HG02943 (cell line): ENCODE measurements around the gene YOD1.
A peak's percentile ranks its signal among the peaks of the same experiment; 100 is the strongest.

Experiments used
- ATAC-seq: cut with Tn5 transposase; IDR thresholded peaks from one replicate; pipeline ENCODE4 v1.9.1; 2021; ENCODE audit warnings: mild to moderate bottlenecking, low read depth, moderate library complexity; ENCODE audit not compliant: unreplicated experiment

The YOD1 gene

GRCh38 chr1:207073906-207074820, 23.2 kb upstream of the YOD1 start:
- no peak for ATAC-seq

DNA sequence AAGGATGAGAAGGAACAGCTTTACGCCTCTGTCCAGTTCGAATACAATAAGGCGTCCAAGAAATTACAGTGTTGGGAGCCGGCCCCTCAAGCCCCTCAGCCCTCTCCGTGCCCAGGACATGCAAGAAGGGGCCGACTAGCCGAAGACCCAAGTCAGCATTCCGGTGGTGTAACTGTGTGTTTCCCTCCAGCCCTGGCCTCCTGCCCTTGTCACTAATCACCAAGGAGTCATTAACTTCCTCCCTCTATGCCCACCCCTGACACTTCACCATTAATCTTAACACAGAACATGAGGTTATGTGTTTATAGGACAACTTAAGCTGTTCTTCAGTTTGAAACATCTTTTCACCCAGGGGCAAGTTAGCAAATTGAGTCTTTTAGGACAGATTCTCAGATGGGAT, 21.2 kb upstream of the YOD1 start:
- ATAC-seq, result no peak

DNA sequence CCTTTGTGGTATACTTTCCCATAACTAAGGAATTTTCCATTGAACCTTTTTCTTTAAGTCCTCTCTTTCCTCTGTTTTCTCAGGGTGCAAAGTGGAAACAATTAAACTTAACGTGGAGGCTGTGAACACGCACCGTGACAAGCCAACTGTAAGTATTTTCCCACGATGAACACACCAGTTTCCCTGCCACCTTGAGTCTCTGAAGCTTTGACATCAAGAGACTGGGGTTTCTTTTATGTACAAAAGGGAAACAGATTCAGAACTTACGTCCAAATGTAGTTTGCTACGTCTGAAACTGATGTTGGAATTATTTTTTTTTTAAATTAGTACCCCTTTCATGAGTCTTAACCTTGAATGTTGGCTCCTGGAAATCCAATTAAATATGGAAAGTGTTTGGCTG, 20.4 kb upstream of the YOD1 start:
- no peak for ATAC-seq

GRCh38 chr1:207070811-207071210, 19.8 kb upstream of the YOD1 start:
- no peak for ATAC-seq

DNA sequence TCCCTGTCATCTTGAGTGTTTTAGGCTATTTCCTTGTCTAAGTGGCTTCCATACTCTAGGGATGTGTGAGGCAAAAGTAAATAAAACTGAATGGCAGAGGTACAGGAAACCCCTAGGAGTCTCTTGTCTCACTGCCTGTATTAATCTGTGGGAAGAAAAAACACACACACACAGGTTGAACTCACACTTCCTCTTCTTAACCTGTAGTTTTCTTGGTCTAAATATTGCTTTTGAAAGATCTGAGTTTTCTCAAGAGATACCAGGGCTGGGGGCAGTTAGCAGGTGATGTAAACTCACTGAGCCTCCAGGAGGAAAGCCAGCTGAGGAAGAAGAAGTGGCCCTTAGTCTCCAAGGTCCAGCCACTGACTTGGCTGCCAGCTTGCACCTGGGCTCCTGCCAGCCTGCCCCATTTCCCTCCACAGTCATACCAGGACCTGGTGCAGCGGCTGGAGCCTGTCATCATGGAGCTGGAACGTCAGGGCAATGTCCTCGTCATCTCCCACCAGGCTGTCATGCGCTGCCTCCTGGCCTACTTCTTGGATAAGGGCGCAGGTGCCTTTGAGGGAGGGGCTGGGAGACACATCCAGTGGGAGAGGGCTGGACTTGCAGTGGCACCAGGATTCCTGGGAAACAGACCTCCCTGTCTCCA, 19.0 kb upstream of the YOD1 start:
- no peak for ATAC-seq

DNA sequence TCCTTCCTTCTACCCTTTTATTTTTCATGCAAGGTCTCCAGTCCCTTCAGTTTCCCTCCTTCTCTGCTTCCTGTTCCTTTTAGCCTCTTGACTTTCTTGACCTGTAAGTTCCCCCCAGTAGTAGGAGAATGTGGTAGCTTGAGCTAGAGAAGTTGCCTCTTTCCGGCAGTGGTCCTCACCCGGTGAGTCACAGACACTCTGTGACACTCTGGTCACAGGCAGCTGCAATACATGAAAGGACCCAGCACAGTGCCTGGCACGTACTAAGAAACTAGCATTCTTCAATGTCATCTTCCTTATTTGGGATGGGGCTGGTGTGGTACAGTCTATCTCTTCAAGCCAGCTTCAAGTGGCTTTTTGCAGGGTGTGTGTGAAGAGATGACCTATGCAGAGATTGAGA, 18.1 kb upstream of the YOD1 start:
- ATAC-seq, result no peak

DNA sequence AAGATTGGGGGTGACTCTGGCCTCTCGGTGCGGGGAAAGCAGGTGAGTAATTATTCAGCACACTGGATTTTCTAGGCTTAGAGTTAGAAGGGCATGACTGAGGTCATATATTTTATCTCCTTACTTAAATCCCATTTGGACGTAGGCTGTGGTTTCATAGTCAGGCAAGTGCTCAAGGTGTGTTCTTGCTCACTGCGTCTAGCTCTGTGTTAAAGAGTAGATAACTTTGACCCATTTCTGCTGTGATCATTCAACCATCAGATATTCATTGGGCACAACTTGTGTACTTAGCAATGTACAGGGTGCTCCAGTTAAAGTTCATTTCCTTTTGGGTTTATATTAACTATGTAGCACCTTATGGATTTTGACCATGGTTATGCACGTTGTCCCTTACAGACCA, 16.7 kb upstream of the YOD1 start:
- ATAC-seq, result no peak

DNA sequence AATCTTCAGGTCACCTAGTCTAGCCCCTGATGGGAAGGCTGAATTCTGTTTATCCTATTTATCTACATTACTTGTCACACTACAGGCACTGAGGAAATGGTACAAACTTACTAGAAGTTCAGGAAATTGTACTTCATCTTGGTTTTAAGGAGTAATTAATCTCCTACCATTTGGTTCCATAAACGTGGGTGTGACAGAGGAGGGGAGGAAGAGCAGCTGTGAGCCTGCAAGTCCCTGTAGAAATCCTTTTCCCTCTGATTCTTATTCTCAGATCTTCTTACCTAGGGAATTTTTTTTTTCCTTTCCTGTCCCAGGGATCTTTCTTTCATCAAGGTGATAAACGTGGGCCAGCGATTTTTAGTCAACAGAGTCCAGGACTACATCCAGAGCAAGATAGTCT, 16.2 kb upstream of the YOD1 start:
- no peak for ATAC-seq

GRCh38 chr1:207064561-207064960, 13.6 kb upstream of the YOD1 start:
- ATAC-seq, result no peak

DNA sequence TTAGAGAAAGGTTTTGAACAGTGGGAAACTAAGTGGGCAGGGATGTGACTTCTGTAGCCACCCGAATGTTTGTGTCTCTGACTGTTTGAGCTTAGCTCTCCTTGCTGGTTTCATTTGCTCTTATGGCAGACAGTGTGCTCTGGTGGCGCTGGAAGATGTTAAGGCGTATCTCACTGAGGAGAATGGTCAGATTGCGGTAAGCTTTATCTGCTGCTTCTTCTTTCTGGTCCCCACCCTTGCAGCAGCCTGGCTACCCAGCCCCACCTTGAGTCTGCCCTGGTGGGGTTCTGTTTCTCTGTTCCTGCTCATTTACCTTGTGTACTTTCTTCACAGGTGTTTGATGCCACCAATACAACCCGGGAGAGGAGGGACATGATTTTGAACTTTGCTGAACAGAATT, 12.0 kb upstream of the YOD1 start:
- no peak for ATAC-seq

- ATAC-seq, result no peak
These were observed 11.1 kb upstream of the YOD1 start for GRCh38 chr1:207062058-207062457.

DNA sequence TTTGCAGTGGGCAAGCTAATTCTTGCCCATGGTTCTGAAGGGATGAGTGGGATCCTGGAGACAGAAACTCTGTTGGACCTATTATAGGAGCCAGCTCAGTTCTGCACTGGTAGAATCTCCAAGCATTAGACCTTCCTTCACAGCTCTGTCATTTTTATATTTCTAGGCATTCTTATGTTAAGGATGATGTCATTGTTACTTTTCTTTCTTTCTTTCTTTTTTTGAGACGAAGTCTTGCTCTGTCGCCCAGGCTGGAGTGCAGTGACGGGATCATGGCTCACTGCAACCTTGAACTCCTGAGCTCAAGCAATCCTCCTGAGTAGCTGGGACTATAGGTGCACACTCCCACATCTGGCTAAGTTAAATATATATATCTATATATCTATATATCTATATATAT, 9.6 kb upstream of the YOD1 start:
- ATAC-seq, result no peak

GRCh38 chr1:207059881-207060280, 8.9 kb upstream of the YOD1 start:
- ATAC-seq, result no peak

DNA sequence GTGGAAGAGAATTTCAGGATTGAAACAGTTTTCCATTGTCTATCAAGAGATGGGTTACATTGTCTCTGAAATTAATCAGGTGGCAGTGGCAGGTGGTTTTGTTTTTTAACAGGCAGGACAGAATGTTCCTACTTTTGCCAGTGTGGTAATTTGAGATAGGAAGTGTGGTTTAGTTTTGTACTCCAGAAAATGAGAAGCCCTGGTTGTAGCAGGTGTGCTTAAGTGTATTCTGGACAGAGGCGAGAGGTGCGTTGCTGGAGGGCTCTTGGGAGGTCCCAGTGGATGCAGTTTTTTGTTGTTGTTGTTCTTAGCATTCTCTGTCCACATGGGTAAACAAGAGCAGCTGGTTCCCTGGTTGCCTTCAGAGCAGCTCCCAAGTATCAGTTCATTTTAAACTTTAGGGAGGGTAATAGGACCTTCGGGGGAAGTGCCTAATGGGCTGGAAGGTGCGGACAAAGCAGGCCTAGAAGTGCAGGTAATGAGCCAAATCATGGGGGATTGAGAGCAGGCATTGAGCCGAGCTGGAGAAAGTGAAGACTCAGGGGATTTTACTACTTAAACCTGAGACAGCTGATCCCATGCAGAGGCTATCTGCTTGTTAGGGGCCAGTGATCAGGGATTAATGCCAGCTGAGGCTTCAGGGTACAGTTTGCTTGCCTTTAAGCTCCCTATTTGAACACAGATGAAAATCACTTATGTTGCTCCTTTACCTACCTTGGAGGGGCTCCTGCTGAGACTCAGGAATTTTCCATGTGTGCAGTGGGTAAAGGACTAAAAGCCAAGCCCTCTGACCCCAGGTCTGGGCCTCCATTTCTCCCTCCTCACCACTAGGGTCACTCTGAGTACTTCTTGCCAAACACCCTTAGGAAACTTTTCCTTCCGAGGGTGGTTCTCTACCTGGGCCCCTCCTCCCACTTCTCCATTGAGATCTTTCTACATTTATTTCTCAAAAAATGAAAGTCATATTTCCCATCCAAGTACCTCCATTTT, 8.2 kb upstream of the YOD1 start:
- no peak for ATAC-seq

DNA sequence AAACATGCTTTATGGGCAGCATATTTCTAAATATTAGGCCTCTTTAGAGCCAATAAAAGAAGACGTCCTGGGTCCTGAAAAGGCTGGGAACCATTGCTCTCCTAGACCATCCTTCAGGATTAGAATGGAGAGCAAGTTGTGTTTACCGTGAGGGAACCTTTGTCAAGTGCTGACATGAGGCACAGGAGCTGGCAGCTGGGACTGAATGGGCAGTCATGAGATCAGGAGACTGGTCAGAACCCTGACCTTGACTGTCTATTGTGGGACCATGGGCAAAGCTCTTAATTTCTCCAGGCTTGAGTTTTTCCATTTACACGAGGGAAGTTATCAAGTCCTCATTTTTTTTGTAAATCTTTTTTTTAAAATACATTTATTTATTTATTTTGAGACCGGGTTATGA, 7.2 kb upstream of the YOD1 start:
- ATAC-seq, result no peak

GRCh38 chr1:207056673-207057072, 5.7 kb upstream of the YOD1 start:
- ATAC-seq, result no peak

- no peak for ATAC-seq
These were observed 4.5 kb upstream of the YOD1 start for GRCh38 chr1:207055386-207056001.

DNA sequence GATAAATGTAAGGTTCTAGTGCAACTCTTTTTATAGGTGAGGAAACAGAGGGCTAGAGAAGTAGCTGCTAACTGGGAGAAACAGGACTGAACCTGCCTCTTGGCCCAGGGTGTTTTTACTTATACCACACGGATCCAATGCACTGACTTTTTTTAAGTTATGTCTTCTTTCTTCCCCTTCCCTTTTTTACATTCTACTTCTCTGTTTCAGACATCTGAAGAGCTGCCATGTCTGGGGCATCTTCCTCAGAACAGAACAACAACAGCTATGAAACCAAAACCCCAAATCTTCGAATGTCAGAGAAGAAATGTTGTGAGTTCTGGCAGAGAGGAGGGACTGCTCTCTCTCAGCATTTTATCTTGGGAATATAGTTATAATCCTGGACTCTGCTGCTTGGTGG, 3.5 kb upstream of the YOD1 start:
- no peak for ATAC-seq

DNA sequence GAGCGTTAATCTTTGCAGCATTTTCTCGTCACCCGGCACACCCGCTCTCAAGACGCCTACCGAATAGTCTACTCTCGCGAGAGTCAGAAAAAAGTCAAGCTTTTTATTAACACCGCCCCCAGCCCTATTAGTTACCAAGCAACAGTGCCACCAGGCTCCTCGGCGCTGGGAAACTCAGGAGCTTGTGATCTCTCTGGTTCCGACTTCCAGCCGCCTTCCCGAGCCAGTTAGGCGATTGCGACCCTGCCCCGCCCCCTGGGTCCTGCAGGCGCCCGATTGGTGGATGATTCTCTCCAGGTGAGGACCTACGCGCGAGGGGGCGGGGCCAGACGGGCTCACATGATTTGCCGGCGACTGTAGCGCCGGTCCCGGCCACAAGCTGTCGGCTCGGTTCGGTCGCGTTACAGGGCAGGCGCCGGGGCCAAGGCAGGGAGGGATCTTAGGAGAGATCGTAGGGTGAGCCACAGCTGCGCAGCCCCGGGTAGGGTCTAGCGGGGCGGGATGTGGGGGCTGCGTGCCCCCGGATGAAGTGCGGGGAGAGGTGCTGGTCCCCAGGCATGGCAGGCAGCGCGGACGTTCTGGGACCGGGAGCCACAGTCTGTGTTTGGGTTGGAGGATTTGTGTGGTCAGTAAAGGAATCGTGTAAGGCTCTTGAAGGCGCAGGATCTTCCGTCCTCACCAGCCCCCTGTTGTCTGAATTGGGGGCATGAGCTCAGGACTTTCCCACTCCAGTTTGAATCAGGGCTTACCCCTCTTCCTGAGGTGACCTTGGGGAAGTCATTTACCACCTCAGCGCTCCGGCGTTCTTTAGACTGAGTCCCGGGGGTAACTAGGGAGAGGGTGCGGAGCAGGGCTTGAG, 2.1 kb upstream of the YOD1 start, which contains the start of gene PFKFB2:
TSS of gene PFKFB2 (plus strand) at position 365 of the 859 bp plus-strand sequence. CDS start 1,443 bp downstream, outside the sequence.
- ATAC-seq, result peak; percentile 78
